GM19397 (cell line): ENCODE results near the gene HCFC1.
"Not testable (repeated sequence)": the region's sequence is repeated elsewhere in the genome, so short reads cannot be mapped to it uniquely, and the experiment has no call there.

Experiments used
- ATAC-seq: cut with Tn5 transposase; IDR thresholded peaks from one replicate; pipeline ENCODE4 v1.9.1; 2021; ENCODE audit warnings: mild to moderate bottlenecking, moderate library complexity; ENCODE audit not compliant: unreplicated experiment

Gene HCFC1

GRCh38 chrX:154010330-154011087, 38.9 kb upstream of the HCFC1 start:
- no peak for ATAC-seq

GRCh38 chrX:154008521-154008920, 36.9 kb upstream of the HCFC1 start:
- no peak for ATAC-seq

- no peak for ATAC-seq
These were observed 35.3 kb upstream of the HCFC1 start for GRCh38 chrX:154006947-154007346.

GRCh38 chrX:154004315-154004714, 32.7 kb upstream of the HCFC1 start:
- ATAC-seq = no peak

- no peak for ATAC-seq
These were observed 30.6 kb upstream of the HCFC1 start for GRCh38 chrX:154002215-154002719.

- no peak for ATAC-seq
These were observed 28.4 kb upstream of the HCFC1 start for GRCh38 chrX:154000051-154000450.

- no peak for ATAC-seq
These were observed 27.9 kb upstream of the HCFC1 start for GRCh38 chrX:153999359-154000037.

- ATAC-seq = no peak
These were observed 23.9 kb upstream of the HCFC1 start for GRCh38 chrX:153995504-153995903.

- ATAC-seq = not testable (repeated sequence)
These were observed 22.8 kb upstream of the HCFC1 start for GRCh38 chrX:153994398-153994797.

- no peak for ATAC-seq
These were observed 22.4 kb upstream of the HCFC1 start for GRCh38 chrX:153993978-153994377.

GRCh38 chrX:153993079-153993478, 21.5 kb upstream of the HCFC1 start:
- no peak for ATAC-seq

GRCh38 chrX:153992180-153992579, 20.6 kb upstream of the HCFC1 start:
- ATAC-seq = no peak

GRCh38 chrX:153991013-153991580, 19.5 kb upstream of the HCFC1 start:
- no peak for ATAC-seq

GRCh38 chrX:153989973-153990655, 18.5 kb upstream of the HCFC1 start:
- ATAC-seq = no peak

- ATAC-seq = no peak
These were observed 16.9 kb upstream of the HCFC1 start for GRCh38 chrX:153988493-153988892.

- no peak for ATAC-seq
These were observed 12.9 kb upstream of the HCFC1 start for GRCh38 chrX:153984351-153985178.

GRCh38 chrX:153983321-153983801, 11.7 kb upstream of the HCFC1 start:
- no peak for ATAC-seq

GRCh38 chrX:153981771-153982533, 10.3 kb upstream of the HCFC1 start:
- no peak for ATAC-seq

GRCh38 chrX:153981231-153981630, 9.6 kb upstream of the HCFC1 start:
- no peak for ATAC-seq

GRCh38 chrX:153980394-153980793, 8.8 kb upstream of the HCFC1 start:
- not testable (repeated sequence) for ATAC-seq
